Tracheal epithelial cell (primary cell): ENCODE measurements around the gene NPIPB12. TPM values are rescaled to one million over a fixed set of nuclear protein-coding genes. Genes with fewer than 3 reads are reported as not detected.

ENCODE experiments used
- total RNA-seq: library from RNA; depleted of rRNA; stranded (reverse); fragments of >200 nt; gene quantifications from 2 replicates; pipeline ENCODE4 v1.2.1, GENCODE V29; 2014

NPIPB12 gene
- 8.2 and 20.5 TPM in 2 replicates for total RNA-seq

DNA sequence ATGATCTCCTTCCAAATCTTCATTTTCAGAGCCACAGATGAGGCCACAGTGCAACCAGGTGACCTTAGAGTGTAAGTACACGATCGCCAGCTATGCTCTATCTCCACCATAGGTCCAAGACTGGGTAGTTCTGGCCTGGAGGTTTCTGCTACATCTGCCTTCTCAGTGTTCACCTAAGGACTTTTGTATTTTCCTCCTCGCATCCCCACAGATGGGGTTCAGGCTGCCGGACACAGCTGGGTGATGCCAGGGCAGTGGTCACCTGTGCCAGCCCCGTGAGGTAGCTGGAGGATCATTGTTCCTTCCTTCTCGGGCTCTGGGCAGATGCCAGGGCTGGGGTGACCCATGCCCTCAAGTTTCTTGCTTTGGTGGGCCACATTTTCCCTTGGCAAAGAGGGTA, at the start of gene NPIPB12:
TSS of gene NPIPB12 (minus strand) at position 101 of the 400 bp plus-strand sequence.

GRCh38 chr16:29459706-29460646, 46.2 kb downstream of the NPIPB12 start, which contains the start of gene SULT1A4:
TSS of gene SULT1A4 (plus strand) at chr16:29459913. CDS start at chr16:29461386, 1,473 bp downstream.

GRCh38 chr16:29454269-29454668, 51.9 kb downstream of the NPIPB12 start, which contains the start of the genes BOLA2 and SLX1B:
TSS of gene BOLA2 (minus strand) at chr16:29454351. CDS start at chr16:29454253, 98 bp downstream.
TSS of gene SLX1B (plus strand) at chr16:29454533.

Other genes with a start within 250 kb of the NPIPB12 start
- under 0.01 and 0.21 TPM in 2 replicates for gene NPIPB11, start 99.7 kb downstream of the NPIPB12 start, total RNA-seq
- 41.2 and 47.5 TPM in 2 replicates for gene BOLA2, start 52.1 kb downstream of the NPIPB12 start, total RNA-seq
- 18.8 and 23.4 TPM in 2 replicates for gene SLX1B, start 51.9 kb downstream of the NPIPB12 start, total RNA-seq
- 1.9 TPM in 1 of 2 replicates, not detected in the other for gene SULT1A4, start 46.5 kb downstream of the NPIPB12 start, total RNA-seq
- gene SPN, start 156.8 kb upstream of the NPIPB12 start, total RNA-seq = not detected in 2 replicates
- gene QPRT, start 172.8 kb upstream of the NPIPB12 start, total RNA-seq = 0.21 and 54.5 TPM in 2 replicates
- not detected in 2 replicates for gene C16orf54, start 239.6 kb upstream of the NPIPB12 start, total RNA-seq